Hematopoietic multipotent progenitor cell treated with erythropoietin and hydrocortisone succinate and interleukin-3 and kit ligand, for 6 days (in vitro differentiated cells): ENCODE measurements around the gene BIN2.
"Not testable (repeated sequence)": the region's sequence is repeated elsewhere in the genome, so short reads cannot be mapped to it uniquely, and the experiment has no call there.

Experiments used
- DNase-seq: peaks from one replicate; pipeline ENCODE4 v3.0.0-alpha.2; 2015

Gene BIN2

DNA sequence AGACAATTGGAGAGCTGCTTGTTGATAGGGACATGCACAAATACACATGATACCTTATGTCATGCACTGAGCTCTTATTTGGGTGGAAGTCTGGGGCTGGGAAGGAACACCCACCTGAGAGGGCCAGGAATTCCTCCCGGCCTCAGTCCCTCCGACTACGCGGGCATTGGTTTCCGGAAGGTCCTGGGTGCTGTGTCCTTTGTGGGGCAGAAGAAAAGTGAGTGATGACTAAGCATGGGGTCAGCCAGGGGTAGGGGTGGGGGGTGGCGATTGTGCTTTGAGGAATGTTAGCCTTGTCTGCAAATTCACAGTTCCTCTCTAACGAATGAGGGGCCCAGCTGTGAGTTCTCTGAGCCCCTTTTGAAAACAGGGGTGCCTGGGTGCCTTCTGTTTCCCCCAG lies 21.7 kb upstream of the BIN2 start:
- DNase-seq, result no peak

DNA sequence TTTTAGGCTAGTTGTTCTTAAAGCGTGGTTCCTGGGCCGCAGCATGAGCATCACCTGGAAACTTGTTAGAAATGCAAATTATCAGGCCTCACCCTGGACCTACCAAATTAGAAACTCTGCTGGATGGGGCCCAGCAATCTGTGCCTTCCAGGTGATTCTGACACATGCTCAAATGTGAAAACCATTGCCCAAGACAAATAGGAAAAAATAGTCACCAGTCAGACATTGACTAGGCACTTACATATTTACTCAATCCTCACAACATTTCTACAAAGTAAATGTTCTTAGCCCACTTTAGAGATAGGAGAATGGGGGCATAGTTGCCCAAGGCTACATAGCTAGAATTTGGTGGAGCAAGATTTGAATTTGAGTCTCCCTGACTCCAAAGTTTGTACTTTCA lies 19.2 kb upstream of the BIN2 start:
- DNase-seq, result no peak

DNA sequence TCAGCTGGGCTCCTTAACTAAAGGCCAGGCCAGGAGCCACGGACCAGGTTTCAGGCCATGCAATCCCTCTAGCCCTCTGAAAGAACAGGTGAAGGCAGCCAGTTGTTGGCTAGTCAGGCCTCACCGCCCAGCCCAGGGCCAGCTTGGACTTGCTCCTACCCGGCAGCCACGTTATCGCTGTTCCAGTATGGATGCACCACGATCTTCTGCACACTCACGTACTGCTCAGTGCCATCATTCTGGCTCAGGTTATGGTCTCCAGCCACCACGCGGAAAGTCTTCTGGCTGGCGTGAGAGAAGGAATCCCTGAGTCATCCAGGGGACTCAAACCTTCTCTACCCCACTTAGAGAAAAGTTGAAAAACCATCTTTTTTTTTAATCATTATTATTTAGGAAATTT lies 18.4 kb upstream of the BIN2 start:
- DNase-seq, result no peak

DNA sequence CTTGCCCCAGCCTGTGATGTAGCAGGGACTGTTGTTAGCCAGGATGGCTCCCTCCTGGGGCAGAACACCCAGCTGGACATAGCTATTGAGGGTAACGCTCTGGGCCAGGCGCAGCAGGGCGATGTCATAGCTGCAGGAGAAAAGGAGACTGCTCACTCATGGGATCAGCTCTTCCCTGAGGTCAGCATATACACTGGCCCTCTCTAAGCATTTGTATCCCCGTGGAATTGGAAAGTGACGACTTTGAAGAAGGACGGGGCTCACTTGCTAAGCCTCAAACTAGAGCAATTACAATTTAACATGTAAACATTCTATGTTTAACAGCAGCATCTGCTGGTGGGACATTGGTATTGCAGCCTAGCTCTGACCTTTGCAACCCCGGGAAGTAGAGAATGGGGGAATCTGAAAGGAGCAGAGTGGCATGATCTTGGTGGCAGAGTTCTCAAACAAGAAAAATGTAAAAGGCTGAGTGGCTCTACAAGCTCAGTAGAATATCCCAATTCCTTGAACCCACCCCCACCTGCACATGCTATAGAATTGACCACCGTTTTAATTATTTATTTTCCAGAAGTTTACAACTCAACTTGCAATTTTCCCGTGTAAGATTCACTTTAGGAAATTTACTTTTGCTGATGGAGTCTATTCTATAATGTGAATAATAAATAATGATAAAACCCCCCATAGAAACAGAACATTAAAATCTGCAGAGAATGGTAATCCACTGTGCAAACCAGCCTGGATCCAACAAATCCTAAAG lies 17.5 kb upstream of the BIN2 start:
- DNase-seq, result peak; percentile 90

DNA sequence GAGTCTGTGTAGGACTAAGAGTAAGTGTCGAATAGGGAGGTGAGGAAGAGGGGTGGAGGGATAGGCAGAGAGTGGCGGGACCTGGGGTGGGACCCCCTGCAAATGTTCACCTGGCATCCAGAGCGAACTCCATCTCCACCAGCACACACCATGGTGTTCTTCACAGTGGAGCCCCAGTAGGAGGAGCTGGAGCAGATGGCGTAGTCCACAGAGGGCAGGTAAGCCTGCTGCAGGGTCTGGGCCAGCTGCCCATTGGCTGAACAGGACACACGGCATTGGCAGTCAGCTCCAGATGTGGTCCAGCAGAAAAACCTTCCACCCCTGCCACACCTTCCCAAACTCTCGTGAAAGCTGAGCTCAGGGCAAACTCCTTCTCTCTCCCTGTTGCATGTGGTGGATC lies 15.8 kb upstream of the BIN2 start:
- no peak for DNase-seq

DNA sequence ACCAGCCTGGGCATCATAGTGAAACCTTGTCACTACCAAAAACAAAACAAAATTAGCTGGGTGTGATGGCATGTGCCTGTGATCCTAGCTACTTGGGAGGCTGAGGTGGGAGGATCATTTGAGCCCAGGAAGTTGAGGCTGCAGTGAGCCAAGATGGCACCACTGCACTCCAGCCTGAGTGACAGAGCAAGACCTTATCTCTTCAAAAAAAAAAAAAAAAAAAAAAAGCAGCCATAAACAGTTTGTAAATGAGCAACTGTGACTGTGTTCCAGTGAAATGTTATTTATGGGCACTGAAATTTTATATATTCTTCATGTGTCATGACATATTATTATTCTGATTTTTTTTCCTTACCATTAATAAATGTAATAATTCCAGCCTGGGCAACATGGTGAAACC lies 13.4 kb upstream of the BIN2 start:
- not testable (repeated sequence) for DNase-seq

DNA sequence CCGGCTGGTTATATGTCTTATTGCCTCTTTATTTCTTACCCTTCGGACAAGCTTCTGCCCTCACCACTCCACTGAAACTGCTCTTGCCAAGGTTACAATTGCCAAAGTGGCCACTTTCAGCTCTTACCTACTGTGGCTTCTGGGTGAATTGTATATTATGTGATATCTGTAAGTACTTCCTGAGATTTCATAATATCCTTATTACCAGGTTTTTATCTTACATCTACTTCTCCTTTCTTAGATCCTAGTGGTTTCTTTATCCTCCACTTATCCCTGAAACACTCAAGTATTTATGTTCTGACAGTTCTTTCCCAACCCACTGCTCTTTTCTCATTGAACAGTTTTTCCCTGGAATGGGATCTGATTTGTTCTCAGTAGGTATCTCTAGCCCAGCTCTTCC lies 12.0 kb upstream of the BIN2 start:
- DNase-seq, result peak; percentile 64

DNA sequence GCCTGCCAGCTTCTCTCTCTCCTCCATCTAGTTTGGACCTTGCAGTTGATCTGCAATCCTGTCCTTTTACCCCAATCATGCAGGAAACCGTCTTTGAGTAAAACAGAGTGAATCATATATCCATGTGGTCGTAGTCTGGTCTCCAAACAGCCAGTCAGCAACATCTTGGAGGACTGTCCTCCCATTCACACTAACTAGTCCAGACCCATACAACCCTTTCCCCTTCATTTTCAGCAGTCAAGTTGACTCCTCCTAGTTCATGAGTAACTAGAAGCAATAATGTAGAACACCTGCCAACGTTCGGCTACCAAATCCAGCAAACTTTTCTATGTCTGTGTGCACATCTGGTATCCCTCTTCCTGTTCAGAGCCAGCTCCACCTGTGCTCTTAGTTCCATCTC lies 10.8 kb upstream of the BIN2 start:
- DNase-seq, result no peak

DNA sequence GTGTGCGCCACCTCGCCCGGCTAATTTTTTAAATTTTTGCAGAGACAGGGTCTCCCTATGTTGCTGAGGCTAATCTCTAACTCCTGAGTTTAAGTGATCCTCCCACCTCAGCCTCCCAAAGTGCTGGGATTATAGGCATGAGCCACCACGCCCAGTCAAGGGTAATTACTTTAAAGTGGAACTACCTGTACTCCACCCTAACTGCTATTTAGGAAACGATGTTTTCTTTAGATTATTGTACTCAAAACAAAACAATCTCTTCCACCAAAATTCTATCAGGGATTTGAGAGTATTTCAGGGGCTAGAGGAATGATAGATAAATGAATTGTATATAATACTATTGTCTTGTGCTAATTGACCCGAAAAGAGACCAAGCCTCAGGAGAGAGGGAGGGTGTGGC lies 9.6 kb upstream of the BIN2 start:
- no peak for DNase-seq

DNA sequence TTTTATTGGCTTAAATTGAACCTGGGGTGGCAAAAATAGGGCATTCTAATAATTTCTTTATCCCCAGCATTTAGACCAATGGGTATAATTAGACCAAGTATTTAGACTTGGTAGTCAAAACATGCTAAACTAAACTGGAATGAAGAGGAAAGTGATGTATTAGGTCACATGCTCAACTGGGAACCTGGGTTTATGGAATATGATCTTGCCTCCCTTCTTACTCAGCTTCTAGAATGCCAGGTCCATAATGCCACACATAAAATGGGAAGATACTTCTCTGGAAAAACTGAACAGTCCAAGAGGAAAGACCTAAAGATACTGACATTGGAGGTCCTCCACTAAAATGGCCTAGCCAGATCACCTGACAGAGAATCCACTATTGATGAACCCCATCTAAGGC lies 6.2 kb upstream of the BIN2 start:
- no peak for DNase-seq

DNA sequence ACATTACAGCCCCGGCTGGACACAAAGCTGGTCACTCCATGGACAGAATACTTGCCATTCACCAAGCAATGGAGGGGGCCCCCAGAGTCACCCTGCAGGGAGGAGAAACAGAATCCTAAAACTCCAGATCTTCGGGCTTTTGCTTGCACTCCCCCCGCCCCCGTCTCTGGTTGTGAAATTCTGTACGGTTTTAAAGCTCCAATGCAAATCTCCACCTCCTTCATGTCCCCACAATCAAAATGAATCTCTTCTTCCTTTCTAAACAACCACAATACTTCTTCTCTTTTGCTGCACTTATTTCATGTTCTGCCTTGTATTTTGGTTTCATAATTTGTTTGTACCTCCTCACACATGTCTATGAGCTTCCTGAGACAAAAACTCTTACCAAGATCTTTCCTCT lies 5.8 kb upstream of the BIN2 start:
- peak; percentile 54 for DNase-seq

DNA sequence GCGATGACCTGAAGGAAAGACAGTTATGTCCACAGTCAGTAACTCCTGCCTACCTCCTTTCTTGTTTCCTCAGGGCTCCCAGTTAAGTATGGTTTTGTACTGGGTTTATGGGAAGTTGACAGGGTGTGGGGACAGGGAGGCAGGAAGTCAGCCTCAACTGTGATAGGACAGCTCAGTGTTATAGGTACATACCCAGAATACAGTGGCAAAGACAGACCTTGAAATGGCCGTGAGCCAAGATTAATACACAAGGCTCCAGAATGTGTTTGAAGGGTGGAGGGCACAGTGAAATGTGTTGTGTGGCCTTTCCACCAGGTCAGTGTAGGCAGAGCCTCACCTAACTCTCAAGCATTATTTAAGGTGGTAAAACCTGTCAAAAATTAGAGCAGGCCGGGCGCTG lies 4.6 kb upstream of the BIN2 start:
- DNase-seq, result no peak

DNA sequence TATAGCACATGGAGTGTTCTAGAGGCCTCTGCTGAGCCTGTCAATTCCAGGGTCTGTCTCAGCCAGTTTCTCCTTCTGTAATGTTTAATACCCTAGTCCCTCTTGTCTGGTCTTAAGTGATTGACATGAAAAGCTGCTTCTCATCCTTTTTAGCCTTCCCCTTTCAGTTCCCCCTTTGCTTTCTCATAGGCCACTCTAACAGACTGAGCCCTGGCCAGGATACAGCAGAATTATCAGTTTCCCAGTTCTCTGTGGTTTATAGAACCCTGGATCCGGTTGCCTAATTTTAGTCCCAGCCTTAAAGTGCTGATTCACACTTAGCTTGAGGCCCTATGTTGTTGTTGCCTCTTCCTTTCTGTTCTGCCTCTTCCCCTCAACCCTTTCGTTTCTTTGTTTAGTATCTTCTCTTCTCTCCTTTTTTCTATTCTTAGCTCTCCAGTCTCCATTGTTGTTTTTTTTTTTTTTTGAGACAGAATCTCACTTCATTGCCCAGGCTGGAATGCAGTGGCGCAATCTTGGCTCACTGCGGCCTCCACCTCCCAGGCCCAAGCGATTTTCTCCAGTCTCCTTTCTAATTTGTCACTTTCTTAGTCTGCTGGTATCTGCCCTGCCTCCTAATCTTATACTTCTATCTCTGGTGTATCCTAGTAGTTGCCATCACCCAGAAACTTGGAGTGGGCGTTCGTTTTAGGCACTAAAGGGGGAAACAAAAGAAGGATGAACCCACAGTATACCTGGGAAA lies 2.9 kb upstream of the BIN2 start:
- DNase-seq, result peak; percentile 95

DNA sequence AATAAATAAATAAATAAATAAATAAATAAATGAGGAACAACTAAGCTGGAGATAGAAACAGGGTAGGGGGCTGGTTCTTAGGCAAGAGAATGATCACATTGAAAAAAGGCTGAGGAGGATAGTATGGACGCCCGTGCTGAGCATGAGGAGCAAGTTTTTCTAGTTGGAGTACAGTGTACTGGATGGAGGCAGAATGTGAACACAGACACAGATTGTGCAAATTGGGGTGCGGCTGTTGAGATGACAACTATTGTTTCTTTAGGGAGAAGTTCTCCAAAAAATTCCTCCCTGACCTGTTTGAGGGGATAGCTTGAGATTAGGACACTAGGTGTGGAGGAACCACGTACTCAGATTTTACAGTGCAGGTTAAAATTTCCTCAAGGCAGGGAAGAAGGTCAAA lies 979 bp upstream of the BIN2 start:
- DNase-seq, result no peak

DNA sequence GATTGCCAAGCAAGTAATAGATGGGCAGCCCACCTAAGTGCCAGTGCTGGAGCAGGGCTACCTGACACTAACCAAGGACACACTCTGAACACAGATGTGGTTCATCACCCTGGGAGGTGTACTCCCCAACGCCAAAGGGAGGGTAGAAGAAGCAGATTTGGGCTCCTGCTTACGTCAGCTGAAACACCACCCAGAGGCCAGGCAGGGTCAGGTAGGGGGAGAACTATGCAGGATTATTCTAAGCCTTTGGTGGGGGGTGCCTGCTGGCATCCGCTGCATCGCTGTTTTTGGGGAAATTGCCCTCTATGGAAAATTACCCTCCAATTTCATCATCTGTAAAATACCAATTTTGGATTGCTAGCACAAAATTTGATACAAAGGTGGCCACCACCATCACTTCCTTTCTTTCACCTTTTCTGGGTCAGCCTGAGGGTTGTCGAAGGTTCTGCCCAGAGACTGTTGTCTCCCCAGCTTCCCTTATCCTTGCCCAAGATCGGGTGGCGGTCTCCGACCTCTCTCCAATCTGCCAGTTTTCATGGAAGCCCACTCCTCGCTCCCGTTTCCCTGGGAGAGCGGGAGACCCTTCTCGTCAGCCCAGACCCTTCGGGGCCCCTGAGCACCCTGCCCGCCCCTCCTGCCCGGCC lies 535 bp downstream of the BIN2 start:
- peak; percentile 57 for DNase-seq

DNA sequence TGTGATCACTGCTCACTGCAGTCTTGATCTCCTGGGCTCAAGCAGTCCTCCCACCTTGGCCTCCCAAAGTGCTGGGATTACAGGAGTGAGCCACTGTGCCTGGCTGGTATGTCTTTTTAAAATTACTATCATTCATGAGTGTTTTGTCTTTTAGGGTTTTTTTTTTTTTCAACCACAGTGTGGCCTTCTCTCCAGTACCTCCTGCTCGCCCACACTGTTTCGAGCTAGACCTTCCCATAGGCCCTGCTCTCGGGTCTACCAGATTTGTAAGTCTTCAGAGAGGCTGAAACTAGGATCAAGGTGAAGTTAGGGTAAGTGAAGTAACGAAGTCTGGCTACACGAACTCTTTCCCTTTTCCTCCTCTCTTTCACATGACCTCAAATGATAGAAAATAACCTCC lies 1.5 kb downstream of the BIN2 start:
- peak; percentile 26 for DNase-seq

DNA sequence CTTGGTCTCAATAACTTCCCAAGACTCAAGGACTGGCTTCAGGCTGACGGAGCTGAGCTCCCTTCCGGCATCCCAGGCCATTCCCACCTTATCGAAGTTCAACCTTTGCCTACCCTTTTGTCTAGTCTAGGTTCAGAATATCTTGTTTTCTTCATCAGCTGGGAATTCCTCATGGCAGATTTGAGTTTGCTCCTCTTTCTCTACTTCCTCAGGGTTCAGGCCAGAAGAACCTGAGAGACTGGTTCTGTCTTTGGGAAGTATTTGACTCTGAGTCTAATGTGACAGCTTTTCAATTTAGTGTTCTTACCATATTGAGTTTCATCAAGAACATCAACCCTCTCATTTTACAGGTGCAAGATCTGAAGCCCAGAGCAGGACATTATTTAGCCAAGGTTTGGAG lies 2.1 kb downstream of the BIN2 start:
- no peak for DNase-seq

DNA sequence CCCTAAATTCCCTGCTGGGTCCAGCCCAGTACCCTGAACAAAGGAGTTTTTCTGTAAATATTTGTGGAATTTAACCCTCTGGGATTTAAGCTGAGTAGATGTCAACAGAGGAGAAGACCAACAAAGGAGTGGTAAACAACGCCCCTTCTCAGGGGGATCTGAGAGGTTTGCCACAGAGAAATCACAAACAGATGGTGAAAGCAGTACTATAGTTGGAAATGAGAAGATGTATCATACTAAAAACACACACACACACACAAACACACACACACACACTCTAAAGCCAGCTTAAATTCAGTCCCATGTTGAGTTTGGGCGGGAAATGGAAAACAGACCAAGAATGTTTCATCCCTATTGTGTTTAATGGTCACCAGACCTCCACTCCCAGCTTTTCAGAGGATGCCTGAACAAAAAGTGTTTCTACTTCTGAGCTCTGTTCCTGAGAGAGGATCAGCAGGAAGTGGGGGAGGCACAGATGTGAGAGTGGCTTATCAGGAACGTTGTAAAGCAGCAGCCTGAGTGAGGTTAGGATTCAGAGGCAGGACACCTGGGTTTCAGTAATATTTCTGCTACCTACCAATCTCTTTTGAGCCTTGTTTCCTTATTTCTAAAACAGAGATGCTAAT lies 3.2 kb downstream of the BIN2 start:
- DNase-seq, result peak; percentile 74

DNA sequence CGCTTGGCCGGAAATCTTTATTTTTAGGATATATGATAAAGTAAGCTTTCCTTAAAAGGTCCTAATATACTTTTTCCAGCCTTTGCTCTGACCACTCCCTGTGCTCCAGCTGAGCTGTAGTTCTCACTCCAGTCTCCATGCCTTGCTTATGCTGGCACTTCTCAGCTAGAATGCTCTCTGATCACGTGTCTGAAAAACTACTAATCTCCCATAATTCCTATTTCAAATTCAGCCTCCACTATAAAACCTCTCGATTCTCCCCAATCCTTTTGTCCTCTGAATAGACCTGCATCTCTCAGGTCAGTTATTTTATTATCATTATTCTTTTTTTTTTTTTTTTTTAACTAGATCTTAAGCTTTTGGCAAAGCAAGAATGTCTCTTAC lies 3.7 kb downstream of the BIN2 start:
- DNase-seq, result no peak

DNA sequence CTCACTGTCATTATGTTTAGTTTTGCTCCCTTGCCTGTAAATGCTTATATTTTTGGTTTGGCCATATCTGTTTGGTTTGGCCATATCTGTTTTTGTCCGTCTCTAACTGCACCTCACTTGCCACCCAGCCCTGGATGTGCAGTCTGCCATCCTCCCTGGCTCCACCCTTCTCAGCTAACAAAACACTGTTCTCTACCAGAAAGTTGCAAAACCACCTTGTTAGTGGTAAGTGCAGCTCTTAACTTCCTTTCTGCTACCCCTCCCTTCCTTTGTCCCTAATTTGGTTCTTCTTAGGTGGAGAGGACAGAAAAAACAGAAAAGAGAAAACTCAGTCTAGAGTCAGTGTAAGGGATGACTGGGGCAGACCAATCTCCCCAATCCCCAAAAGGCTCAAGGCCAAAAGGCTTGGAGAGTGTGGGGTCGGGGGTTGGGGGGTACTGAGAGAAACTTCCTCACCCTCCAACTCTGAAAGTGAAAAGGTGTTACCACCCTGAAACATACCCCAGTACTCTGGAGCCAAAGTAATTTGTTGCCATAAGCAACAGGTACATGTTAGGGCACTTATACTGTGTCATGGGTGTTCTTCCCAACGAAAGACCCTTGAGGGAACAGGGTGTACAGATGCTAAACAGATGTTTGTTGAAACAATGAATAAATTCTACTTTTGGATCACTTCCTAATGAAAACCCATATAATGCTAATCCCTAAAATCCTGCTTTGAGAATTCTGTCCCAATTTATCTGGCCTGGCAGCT lies 5.0 kb downstream of the BIN2 start:
- DNase-seq, result peak; percentile 83

DNA sequence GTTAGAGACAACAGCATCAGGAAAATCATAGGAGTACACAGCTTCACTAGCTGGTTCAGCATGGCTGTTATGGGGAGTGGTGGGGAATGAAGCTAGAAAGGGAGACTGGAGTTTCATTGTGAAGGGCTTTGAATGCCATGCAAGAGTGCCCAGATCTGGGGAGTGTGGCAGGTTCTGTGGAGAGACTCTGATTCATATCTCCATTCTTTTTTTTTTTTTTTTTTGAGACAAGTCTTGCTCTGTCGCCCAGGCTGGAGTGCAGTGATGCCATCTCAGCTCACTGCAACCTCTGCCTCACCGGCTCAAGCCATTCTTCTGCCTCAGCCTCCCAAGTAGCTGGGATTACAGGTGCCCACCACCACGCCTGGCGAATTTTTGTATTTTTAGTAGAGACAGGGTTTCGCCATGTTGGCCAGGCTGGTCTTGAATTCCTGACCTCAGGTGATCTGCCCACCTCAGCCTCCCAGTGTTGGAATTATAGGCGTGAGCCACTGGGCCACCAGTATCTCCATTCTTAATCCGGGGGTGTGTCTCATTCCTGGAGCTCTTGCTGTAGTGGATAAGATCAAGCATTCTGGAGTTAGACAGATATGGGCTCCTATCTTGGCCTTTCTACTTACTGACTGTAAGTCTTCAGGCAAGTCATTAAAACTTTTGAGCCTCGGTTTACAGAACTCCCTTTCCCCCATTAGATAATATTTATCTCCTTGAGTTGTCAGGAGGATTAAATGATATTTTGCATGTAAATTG lies 5.7 kb downstream of the BIN2 start:
- not testable (repeated sequence) for DNase-seq

DNA sequence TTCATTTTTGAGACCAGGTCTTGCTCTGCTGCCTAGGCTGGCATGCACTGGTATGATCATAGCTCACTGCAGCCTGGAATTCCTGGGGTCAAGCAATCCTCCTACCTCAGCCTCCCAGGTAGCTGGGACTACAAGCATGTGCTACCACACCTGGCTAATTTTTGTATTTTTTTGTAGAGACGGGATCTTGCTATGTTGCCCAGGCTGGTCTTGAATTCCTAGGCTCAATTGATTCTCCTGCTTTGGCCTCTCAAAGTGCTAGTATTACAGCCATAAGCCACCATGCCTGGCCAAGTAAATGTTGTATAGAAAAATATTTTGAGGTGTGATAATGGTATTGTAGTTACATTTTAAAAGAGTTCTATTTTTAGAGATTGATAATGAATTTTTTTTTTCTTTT lies 12.6 kb downstream of the BIN2 start:
- DNase-seq, result no peak
